GM12878 (cell line): Measurements from ENCODE around the gene LAMP1. TPM values are rescaled to one million over a fixed set of nuclear protein-coding genes. Genes with fewer than 3 reads are reported as not detected.

Experiments
- ATAC-seq: fragments of 200-7000 bp; cut with Tn5 transposase; 3 replicates; pipeline ENCODE4 v1.9.1; 2020; ENCODE audit warnings: mild to moderate bottlenecking, moderate library complexity
- BruUV-seq: library from RNA; stranded (reverse); fragments of 400-500 nt; replicated peaks from 2 replicates; lab custom pipeline; 2021; lab: Mats Ljungman, UMichigan
- CTCF ChIA-PET: fragments of 300-600 bp; sonication (Branson Sonifier 250); formaldehyde crosslinking; extraction: SDS; loops from one replicate; lab custom pipeline; 2021; ENCODE audit warnings: inconsistent platforms; lab: Yijun Ruan, JAX
- POLR2A ChIA-PET: fragments of 350-600 bp; formaldehyde crosslinking; extraction: SDS; loops from one replicate; lab custom pipeline; 2021; ENCODE audit warnings: inconsistent platforms; lab: Charles Lee
- RAD21 ChIA-PET: fragments of 300-600 bp; sonication (Branson Sonifier 250); formaldehyde crosslinking; loops from one replicate; lab custom pipeline; 2023; ENCODE audit warnings: antibody characterized with exemption; ENCODE audit not compliant: unreplicated experiment; lab: Charles Lee
- SMC1A ChIA-PET: fragments of 300-600 bp; sonication (Branson Sonifier 250); formaldehyde crosslinking; loops from one replicate; lab custom pipeline; 2023; ENCODE audit not compliant: unreplicated experiment, uncharacterized antibody; lab: Charles Lee
- DNase-seq: peaks from one replicate; pipeline ENCODE4 v3.0.0-alpha.2; 2011; ENCODE audit warnings: low read depth, low spot score
- FAIRE-seq: peaks from 3 replicates; lab custom pipeline; 2011; peaks lifted over from hg19 to GRCh38; lab: Jason Lieb, UNC
- H2AFZ ChIP-seq: 2 replicates; pipeline ENCODE4 v1.6.0; 2011; ENCODE audit warnings: low read depth, low read length, control low read depth; ENCODE audit not compliant: control insufficient read depth
- H3K27ac ChIP-seq: 2 replicates; pipeline ENCODE4 v1.5.1; 2011; ENCODE audit warnings: control low read depth; ENCODE audit not compliant: control insufficient read depth, insufficient read depth
- H3K27me3 ChIP-seq, 2 experiments: replicated peaks in 1 of 2; 2 replicates each; pipeline versions ENCODE4 v1.6.0 to v1.6.1; 2011; ENCODE audit warnings: low read length in 1 of 2; ENCODE audit not compliant: control insufficient read depth in 2 of 2, insufficient read depth in 2 of 2
- H3K36me3 ChIP-seq, 2 experiments: 2 replicates each; pipeline ENCODE4 v1.5.1; 2011; ENCODE audit warnings: low read length in 1 of 2; ENCODE audit not compliant: control insufficient read depth in 2 of 2, insufficient read depth in 2 of 2
- H3K4me1 ChIP-seq: 2 replicates; pipeline ENCODE4 v1.6.1; 2011; ENCODE audit warnings: mild to moderate bottlenecking, low read length, moderate library complexity, mixed read lengths; ENCODE audit not compliant: control insufficient read depth, insufficient read depth
- H3K4me2 ChIP-seq: 2 replicates; pipeline ENCODE4 v1.6.0; 2011; ENCODE audit warnings: control low read depth; ENCODE audit not compliant: control insufficient read depth, insufficient read depth
- H3K4me3 ChIP-seq: fragments of 200-600 bp; sonication (generic); 2 replicates; pipeline ENCODE4 v1.5.1; 2016
- H3K79me2 ChIP-seq: 2 replicates; pipeline ENCODE4 v1.6.0; 2011; ENCODE audit warnings: low read length; ENCODE audit not compliant: control insufficient read depth, insufficient read depth
- H3K9ac ChIP-seq: 2 replicates; pipeline ENCODE4 v1.8.0; 2011; ENCODE audit warnings: low read length, control low read depth, mixed read lengths; ENCODE audit not compliant: control insufficient read depth, insufficient read depth
- H3K9me3 ChIP-seq: replicated peaks from 3 replicates; pipeline ENCODE4 v1.5.1; 2011; ENCODE audit warnings: mild to moderate bottlenecking, low read length; ENCODE audit not compliant: control insufficient read depth, insufficient read depth
- H4K20me1 ChIP-seq: 2 replicates; pipeline ENCODE4 v1.6.0; 2011; ENCODE audit not compliant: control insufficient read depth, insufficient read depth
- EP300 ChIP-seq, 2 experiments: fragments of 150-350 bp in 1 of 2; IDR thresholded peaks; 2 replicates each; pipeline ENCODE4 v1.6.1; 2011 to 2012; ENCODE audit warnings: low read depth in 2 of 2, low read length in 2 of 2, borderline replicate concordance in 1 of 2, improper control_type of control experiment in 1 of 2, inconsistent platforms in 1 of 2; ENCODE audit not compliant: control insufficient read depth in 1 of 2
- GATAD2B ChIP-seq: fragments of 450-650 bp; conservative IDR thresholded peaks from 2 replicates; pipeline ENCODE4 v1.6.1; 2017; ENCODE audit warnings: low read depth, mild to moderate bottlenecking, moderate library complexity
- KLF5 ChIP-seq: fragments of 450-650 bp; IDR thresholded peaks from 2 replicates; pipeline ENCODE4 v1.6.1; 2014; ENCODE audit warnings: mild to moderate bottlenecking; ENCODE audit not compliant: partially characterized antibody
- MEF2B ChIP-seq: fragments of 450-650 bp; IDR thresholded peaks from 2 replicates; pipeline ENCODE4 v1.6.1; 2018; ENCODE audit warnings: mild to moderate bottlenecking, moderate library complexity; ENCODE audit not compliant: partially characterized antibody, poor library complexity, severe bottlenecking
- NR2C2 ChIP-seq: IDR thresholded peaks from 2 replicates; pipeline ENCODE4 v1.6.1; 2011; ENCODE audit warnings: borderline replicate concordance, low read depth; ENCODE audit not compliant: control insufficient read depth, insufficient read length
- POLR2AphosphoS5 ChIP-seq: IDR thresholded peaks from 2 replicates; pipeline ENCODE4 v1.6.1; 2011; ENCODE audit warnings: mild to moderate bottlenecking, low read length, inconsistent platforms
- SPI1 ChIP-seq: IDR thresholded peaks from 2 replicates; pipeline ENCODE4 v1.6.1; 2011; ENCODE audit warnings: low read depth, mild to moderate bottlenecking, low read length, moderate library complexity, borderline replicate concordance; ENCODE audit not compliant: insufficient read depth
- STAT3 ChIP-seq: IDR thresholded peaks from 2 replicates; pipeline ENCODE4 v1.6.1; 2011; ENCODE audit warnings: low read depth, low read length, improper control_type of control experiment
- TAF1 ChIP-seq: IDR thresholded peaks from 2 replicates; pipeline ENCODE4 v1.6.1; 2011; ENCODE audit warnings: mild to moderate bottlenecking, low read depth, low read length, borderline replicate concordance
- TCF3 ChIP-seq: IDR thresholded peaks from 2 replicates; pipeline ENCODE4 v1.6.1; 2012; ENCODE audit warnings: low read depth, mild to moderate bottlenecking, low read length, borderline replicate concordance; ENCODE audit not compliant: insufficient read depth
- ZNF217 ChIP-seq: fragments of 450-650 bp; IDR thresholded peaks from 2 replicates; pipeline ENCODE4 v1.6.1; 2017; ENCODE audit warnings: antibody characterized with exemption, mild to moderate bottlenecking
- ZNF274 ChIP-seq: IDR thresholded peaks from one replicate; pipeline ENCODE4 v1.8.0; 2011; ENCODE audit not compliant: insufficient read length, insufficient read depth
- WGBS: methylation state at CpG from one replicate; pipeline ENCODE4 v1.1.6; 2016; ENCODE audit warnings: low lambda C conversion rate; ENCODE audit not compliant: insufficient replicate concordance, insufficient coverage; ENCODE audit errors: missing lambda C conversion rate; 5-methylcytosine and 5-hydroxymethylcytosine counted together
- in situ Hi-C: fragments of 300-500 bp; cut with MboI; formaldehyde crosslinking; loops from 9 replicates; pipeline ENCODE4 v1.14.3; 2018; ENCODE audit warnings: mixed read lengths
- intact Hi-C: fragments of 100-400 bp; cut with micrococcal nuclease; formaldehyde crosslinking; loops from one replicate; pipeline ENCODE4 v1.14.2; 2022; ENCODE audit not compliant: unreplicated experiment
- polyA plus RNA-seq, 11 experiments: library from polyadenylated mRNA; depleted of rRNA in 4 of 11; unstranded in 6 of 11; stranded (reverse) in 5 of 11; fragments of >200 nt; fragmentation: Nextera tagmentation in 4 of 11; fragmentation: Illumina TruSeq in 1 of 11; extraction: Ambion mirVana in 4 of 11; extraction: Trizol in 1 of 11; gene quantifications; 1 replicate in 1 of 11; 2 replicates in 10 of 11; pipeline versions ENCODE4 v1.2.1 to v1.2.3, GENCODE V29; 2011 to 2016; ENCODE audit warnings: inconsistent platforms in 2 of 11, missing spikeins in 2 of 11, low read depth in 1 of 11
- total RNA-seq, 4 experiments: library from RNA; depleted of rRNA in 3 of 4; stranded (reverse); fragments of >200 nt in 3 of 4; fragmentation: Illumina TruSeq in 1 of 4; extraction: Trizol in 1 of 4; gene quantifications; 2 replicates each; pipeline versions ENCODE4 v1.2.1 to v1.2.3, GENCODE V29; 2013 to 2021
- TF ChIP-seq, protein P1 (sequence below): fragments of 450-650 bp; IDR thresholded peaks from 2 replicates; pipeline ENCODE4 v1.6.1; 2017; ENCODE audit warnings: mild to moderate bottlenecking, moderate library complexity
- TF ChIP-seq, protein P2 (sequence below): IDR thresholded peaks from 2 replicates; pipeline ENCODE4 v1.6.1; 2012; ENCODE audit warnings: improper control_type of control experiment, low read depth, low read length; ENCODE audit not compliant: insufficient replicate concordance

The LAMP1 gene
- total and polyA plus RNA-seq, 10 of the 15 experiments (the other 5 are each of a cell fraction or from before 2014, with no cell fraction given): 2.5 to 83.0 (median 32.7) TPM

DNA sequence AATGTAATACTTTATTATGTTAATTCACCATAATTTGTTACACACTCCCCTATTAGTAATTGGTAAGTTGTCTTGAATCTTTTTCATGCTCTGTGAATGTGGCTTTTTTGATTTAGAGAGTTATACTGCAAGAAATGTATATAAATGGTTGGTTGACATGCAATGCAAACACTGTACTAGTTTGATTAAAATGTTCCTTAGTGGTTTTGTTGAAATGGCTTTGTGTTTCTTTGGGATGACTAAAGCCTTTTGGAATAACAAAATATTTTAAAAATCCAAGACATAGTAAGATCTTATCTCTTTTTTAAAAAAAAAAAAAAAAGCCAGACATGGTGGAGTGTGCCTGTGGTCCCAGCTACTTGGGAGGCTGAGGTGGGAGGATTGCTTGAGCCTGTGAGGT, 10.5 kb downstream of the LAMP1 start (continued):
- TF ChIP-seq TAF1 (no peak), TCF3 (no peak), ZNF217 (no peak), STAT3 (no peak)
- TF ChIP-seq, all 136 proteins: peak for 0

DNA sequence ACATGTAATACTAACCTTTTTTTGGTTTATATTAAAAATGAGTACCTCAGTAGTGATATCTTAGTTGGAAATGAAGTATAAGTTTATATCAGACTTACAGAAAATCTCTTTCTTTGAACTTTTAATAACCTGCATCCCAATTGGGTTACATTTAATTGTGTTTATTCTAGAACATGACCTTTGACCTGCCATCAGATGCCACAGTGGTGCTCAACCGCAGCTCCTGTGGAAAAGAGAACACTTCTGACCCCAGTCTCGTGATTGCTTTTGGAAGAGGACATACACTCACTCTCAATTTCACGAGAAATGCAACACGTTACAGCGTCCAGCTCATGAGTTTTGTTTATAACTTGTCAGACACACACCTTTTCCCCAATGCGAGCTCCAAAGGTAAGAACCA, 12.4 kb downstream of the LAMP1 start:
- H3K9ac ChIP-seq: no peak overlapping the region
- CTCF ChIA-PET: no interaction called here
- H3K36me3 ChIP-seq: peaks cover 8 to 17% of the 10 kb centered on the region in 2 experiments
- in situ Hi-C loops: no loop called here
- intact Hi-C loops: no loop called here
- FAIRE-seq (no peak), DNase-seq (no peak), ATAC-seq (no peak)
- no peaks in the 10 kb centered on the region for H3K27me3 ChIP-seq
- BruUV-seq: no TSS peak
- no peaks in the 10 kb centered on the region for H3K4me1 ChIP-seq
- peaks cover 12% of the 10 kb centered on the region for H3K79me2 ChIP-seq
- SMC1A ChIA-PET: interaction anchor here (1.9 kb wide), 1 partner anchor 10 kb away, joined by 6 read pairs; no protein-coding TSS in a partner anchor
- H3K27ac ChIP-seq: no peak overlapping the region
- RAD21 ChIA-PET: no interaction called here
- H3K9me3 ChIP-seq: no peaks in the 10 kb centered on the region
- POLR2A ChIA-PET: no interaction called here
- no peak overlapping the region for H3K4me3 ChIP-seq
- WGBS: 98% methylated on average over 6 of the region's 6 CpGs
- H3K4me2 ChIP-seq: no peak overlapping the region
- H4K20me1 ChIP-seq: no peaks in the 10 kb centered on the region
- no peak overlapping the region for H2AFZ ChIP-seq
- no peak for TF ChIP-seq KLF5
- TF ChIP-seq MEF2B: no peak
- TF ChIP-seq, protein P1, sequence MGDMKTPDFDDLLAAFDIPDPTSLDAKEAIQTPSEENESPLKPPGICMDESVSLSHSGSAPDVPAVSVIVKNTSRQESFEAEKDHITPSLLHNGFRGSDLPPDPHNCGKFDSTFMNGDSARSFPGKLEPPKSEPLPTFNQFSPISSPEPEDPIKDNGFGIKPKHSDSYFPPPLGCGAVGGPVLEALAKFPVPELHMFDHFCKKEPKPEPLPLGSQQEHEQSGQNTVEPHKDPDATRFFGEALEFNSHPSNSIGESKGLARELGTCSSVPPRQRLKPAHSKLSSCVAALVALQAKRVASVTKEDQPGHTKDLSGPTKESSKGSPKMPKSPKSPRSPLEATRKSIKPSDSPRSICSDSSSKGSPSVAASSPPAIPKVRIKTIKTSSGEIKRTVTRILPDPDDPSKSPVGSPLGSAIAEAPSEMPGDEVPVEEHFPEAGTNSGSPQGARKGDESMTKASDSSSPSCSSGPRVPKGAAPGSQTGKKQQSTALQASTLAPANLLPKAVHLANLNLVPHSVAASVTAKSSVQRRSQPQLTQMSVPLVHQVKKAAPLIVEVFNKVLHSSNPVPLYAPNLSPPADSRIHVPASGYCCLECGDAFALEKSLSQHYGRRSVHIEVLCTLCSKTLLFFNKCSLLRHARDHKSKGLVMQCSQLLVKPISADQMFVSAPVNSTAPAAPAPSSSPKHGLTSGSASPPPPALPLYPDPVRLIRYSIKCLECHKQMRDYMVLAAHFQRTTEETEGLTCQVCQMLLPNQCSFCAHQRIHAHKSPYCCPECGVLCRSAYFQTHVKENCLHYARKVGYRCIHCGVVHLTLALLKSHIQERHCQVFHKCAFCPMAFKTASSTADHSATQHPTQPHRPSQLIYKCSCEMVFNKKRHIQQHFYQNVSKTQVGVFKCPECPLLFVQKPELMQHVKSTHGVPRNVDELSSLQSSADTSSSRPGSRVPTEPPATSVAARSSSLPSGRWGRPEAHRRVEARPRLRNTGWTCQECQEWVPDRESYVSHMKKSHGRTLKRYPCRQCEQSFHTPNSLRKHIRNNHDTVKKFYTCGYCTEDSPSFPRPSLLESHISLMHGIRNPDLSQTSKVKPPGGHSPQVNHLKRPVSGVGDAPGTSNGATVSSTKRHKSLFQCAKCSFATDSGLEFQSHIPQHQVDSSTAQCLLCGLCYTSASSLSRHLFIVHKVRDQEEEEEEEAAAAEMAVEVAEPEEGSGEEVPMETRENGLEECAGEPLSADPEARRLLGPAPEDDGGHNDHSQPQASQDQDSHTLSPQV: no peak
- no peak for TF ChIP-seq POLR2AphosphoS5
- TF ChIP-seq, protein P2, sequence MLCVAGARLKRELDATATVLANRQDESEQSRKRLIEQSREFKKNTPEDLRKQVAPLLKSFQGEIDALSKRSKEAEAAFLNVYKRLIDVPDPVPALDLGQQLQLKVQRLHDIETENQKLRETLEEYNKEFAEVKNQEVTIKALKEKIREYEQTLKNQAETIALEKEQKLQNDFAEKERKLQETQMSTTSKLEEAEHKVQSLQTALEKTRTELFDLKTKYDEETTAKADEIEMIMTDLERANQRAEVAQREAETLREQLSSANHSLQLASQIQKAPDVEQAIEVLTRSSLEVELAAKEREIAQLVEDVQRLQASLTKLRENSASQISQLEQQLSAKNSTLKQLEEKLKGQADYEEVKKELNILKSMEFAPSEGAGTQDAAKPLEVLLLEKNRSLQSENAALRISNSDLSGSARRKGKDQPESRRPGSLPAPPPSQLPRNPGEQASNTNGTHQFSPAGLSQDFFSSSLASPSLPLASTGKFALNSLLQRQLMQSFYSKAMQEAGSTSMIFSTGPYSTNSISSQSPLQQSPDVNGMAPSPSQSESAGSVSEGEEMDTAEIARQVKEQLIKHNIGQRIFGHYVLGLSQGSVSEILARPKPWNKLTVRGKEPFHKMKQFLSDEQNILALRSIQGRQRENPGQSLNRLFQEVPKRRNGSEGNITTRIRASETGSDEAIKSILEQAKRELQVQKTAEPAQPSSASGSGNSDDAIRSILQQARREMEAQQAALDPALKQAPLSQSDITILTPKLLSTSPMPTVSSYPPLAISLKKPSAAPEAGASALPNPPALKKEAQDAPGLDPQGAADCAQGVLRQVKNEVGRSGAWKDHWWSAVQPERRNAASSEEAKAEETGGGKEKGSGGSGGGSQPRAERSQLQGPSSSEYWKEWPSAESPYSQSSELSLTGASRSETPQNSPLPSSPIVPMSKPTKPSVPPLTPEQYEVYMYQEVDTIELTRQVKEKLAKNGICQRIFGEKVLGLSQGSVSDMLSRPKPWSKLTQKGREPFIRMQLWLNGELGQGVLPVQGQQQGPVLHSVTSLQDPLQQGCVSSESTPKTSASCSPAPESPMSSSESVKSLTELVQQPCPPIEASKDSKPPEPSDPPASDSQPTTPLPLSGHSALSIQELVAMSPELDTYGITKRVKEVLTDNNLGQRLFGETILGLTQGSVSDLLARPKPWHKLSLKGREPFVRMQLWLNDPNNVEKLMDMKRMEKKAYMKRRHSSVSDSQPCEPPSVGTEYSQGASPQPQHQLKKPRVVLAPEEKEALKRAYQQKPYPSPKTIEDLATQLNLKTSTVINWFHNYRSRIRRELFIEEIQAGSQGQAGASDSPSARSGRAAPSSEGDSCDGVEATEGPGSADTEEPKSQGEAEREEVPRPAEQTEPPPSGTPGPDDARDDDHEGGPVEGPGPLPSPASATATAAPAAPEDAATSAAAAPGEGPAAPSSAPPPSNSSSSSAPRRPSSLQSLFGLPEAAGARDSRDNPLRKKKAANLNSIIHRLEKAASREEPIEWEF: no peak
- no peak for TF ChIP-seq EP300 (IDR thresholded peaks at IDR 0.05; ENCODE audit: borderline replicate concordance in 1 of 2, control insufficient read depth in 1 of 2, low read depth in 2 of 2, low read length in 2 of 2)
- no peak for TF ChIP-seq GATAD2B
- TF ChIP-seq SPI1: no peak
- TF ChIP-seq ZNF274: no peak
- TF ChIP-seq NR2C2: no peak
